A673 (cell line): ENCODE data around the gene NUCB1.

Experiments used
- CTCF ChIP-seq: fragments of 300-800, 200-600 bp; sonication (generic); conservative IDR thresholded peaks from 2 replicates; pipeline ENCODE4 v1.5.1; 2017; ENCODE audit warnings: low read depth, mild to moderate bottlenecking, antibody characterized with exemption, low read length, moderate library complexity, mixed read lengths
- EZH2 ChIP-seq: fragments of 200-600 bp; sonication (generic); IDR thresholded peaks from 2 replicates; pipeline ENCODE4 v1.6.1; 2017; ENCODE audit warnings: borderline replicate concordance, low read depth, mild to moderate bottlenecking, mixed read lengths, antibody characterized with exemption, low read length; ENCODE audit not compliant: poor library complexity, severe bottlenecking

GRCh38 chr19:48853483-48853882, 46.6 kb upstream of the NUCB1 start:
- no peak for TF ChIP-seq CTCF
- no peak for TF ChIP-seq EZH2
